Sigmoid colon (tissue), 7 donors: ENCODE data around the gene CDH7. TPM values are rescaled to one million over a fixed set of nuclear protein-coding genes. Genes with fewer than 3 reads are reported as not detected.

Experiments used
- DNase-seq: peaks from one replicate; pipeline ENCODE4 v3.0.0-alpha.2; 2019
- H3K27ac ChIP-seq, 4 donors: fragments of 200-600 bp; sonication (generic); one replicate each; pipeline ENCODE4 v1.5.1; 2016 to 2019; ENCODE audit warnings: mild to moderate bottlenecking in 1 of 4
- H3K27me3 ChIP-seq, 3 donors: fragments of 200-600 bp; sonication (generic); one replicate each; pipeline ENCODE4 v1.5.1; 2019; ENCODE audit warnings: mild to moderate bottlenecking in 1 of 3
- H3K36me3 ChIP-seq, 4 donors: fragments of 200-600 bp; sonication (generic); one replicate each; pipeline ENCODE4 v1.5.1; 2016 to 2019
- H3K4me1 ChIP-seq, 4 donors: fragments of 200-600 bp; sonication (generic); one replicate each; pipeline ENCODE4 v1.5.1; 2017 to 2019
- H3K4me3 ChIP-seq, 4 donors: fragments of 200-600 bp; sonication (generic); one replicate each; pipeline ENCODE4 v1.5.1; 2017 to 2019; ENCODE audit warnings: mild to moderate bottlenecking in 2 of 4, moderate library complexity in 1 of 4
- H3K9me3 ChIP-seq, 4 donors: fragments of 200-600 bp in 3 of 4; sonication (generic) in 3 of 4; one replicate each; pipeline versions ENCODE4 v1.5.1 to v1.6.1; 2013 to 2019
- EP300 ChIP-seq, 4 donors: sonication (generic); formaldehyde crosslinking; IDR thresholded peaks; one replicate each; pipeline ENCODE4 v1.6.1; 2017; ENCODE audit warnings: antibody characterized with exemption in 4 of 4
- POLR2A ChIP-seq, 2 donors: fragments of 450-650 bp; IDR thresholded peaks; one replicate each; pipeline ENCODE4 v1.6.1; 2016; ENCODE audit warnings: antibody characterized with exemption in 2 of 2, mild to moderate bottlenecking in 2 of 2, moderate library complexity in 2 of 2
- POLR2AphosphoS5 ChIP-seq, 4 donors: sonication (generic); formaldehyde crosslinking; IDR thresholded peaks; one replicate each; pipeline ENCODE4 v1.6.1; 2017; ENCODE audit warnings: antibody characterized with exemption in 4 of 4
- WGBS, 2 donors: extraction: QIAGEN DNeasy Blood & Tissue Kit; methylation state at CpG; one replicate each; pipeline ENCODE4 v1.1.7; 2013; 5-methylcytosine and 5-hydroxymethylcytosine counted together
- intact Hi-C: fragments of 100-400 bp; cut with DNase I; formaldehyde crosslinking; loops from one replicate; pipeline ENCODE4 v1.15.1; 2023
- polyA plus RNA-seq, 3 donors: library from polyadenylated mRNA; stranded (reverse); fragments of 200-250 nt; gene quantifications; one replicate each; pipeline ENCODE4 v1.2.3, GENCODE V29; 2013
- total RNA-seq, 4 donors: library from RNA; depleted of rRNA; stranded (reverse); fragments of >200 nt; gene quantifications; one replicate each; pipeline ENCODE4 v1.1.0, GENCODE V29; 2016
- TF ChIP-seq, protein P1 (sequence below), 4 experiments: fragments of 450-650 bp in 3 of 4; fragments of 200-600 bp in 1 of 4; IDR thresholded peaks; one replicate each; pipeline ENCODE4 v1.5.1; 2016 to 2019; ENCODE audit warnings: antibody characterized with exemption in 4 of 4, mild to moderate bottlenecking in 3 of 4, moderate library complexity in 2 of 4
- donor health status: healthy with polysubstance abuse.
- donor health status: Bipolar disorder and iron deficiency.
- donor health status: healthy.

Gene CDH7
- total and polyA plus RNA-seq, 7 donors = 0.01 TPM; not detected in 6

DNA sequence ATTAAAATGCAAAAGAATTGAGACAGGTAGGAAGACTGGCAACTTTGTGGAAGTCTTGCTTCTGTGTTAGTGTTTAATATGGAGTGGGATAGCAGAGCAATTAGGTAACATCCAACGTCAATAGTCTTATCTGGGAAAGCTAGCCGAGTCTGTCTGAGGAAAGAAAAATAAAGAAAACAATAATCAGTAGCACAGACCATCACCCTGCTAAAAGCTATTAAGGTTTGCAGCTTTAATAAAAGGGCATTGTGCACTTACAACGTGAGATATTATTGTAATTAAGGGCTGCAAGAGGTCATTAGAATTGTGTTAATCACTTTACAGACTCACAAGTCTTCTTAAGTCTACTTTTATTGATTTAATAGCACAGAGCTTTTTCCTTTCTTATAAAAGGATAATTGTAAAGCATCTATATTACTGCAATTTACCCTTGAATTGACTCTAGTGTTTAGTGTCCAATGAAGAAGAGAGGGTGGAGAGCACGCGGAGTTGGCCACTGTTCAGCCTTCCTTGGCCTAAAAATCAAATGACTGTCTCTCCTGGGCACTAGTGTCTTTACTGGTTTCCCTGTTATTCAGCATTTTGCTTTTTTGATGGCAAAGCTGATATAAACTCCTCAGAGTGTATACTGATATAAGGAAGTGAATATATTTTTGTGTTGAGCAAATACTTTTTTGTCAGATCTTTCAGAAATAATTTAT is 2.0 kb downstream of the CDH7 start:
- no peak for DNase-seq
- Histone ChIP-seq H3K4me3 (no peak overlapping the region), H3K4me1 (peaks cover 0 to 13% (median 8%) of the 10 kb centered on the region in 4 donors), H3K36me3 (no peaks in the 10 kb centered on the region), H3K27ac (no peak overlapping the region), H3K27me3 (peaks cover 7 to 36% (median 9%) of the 10 kb centered on the region in 3 donors), H3K9me3 (no peaks in the 10 kb centered on the region)
- intact Hi-C loops = no loop called here
- no peak for TF ChIP-seq POLR2A (IDR thresholded peaks at IDR 0.05)
- TF ChIP-seq EP300 (IDR thresholded peaks at IDR 0.05) = no peak
- no peak for TF ChIP-seq POLR2AphosphoS5 (IDR thresholded peaks at IDR 0.05)
- TF ChIP-seq, protein P1, sequence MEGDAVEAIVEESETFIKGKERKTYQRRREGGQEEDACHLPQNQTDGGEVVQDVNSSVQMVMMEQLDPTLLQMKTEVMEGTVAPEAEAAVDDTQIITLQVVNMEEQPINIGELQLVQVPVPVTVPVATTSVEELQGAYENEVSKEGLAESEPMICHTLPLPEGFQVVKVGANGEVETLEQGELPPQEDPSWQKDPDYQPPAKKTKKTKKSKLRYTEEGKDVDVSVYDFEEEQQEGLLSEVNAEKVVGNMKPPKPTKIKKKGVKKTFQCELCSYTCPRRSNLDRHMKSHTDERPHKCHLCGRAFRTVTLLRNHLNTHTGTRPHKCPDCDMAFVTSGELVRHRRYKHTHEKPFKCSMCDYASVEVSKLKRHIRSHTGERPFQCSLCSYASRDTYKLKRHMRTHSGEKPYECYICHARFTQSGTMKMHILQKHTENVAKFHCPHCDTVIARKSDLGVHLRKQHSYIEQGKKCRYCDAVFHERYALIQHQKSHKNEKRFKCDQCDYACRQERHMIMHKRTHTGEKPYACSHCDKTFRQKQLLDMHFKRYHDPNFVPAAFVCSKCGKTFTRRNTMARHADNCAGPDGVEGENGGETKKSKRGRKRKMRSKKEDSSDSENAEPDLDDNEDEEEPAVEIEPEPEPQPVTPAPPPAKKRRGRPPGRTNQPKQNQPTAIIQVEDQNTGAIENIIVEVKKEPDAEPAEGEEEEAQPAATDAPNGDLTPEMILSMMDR (IDR thresholded peaks at IDR 0.05) = no peak
- WGBS, 2 donors = 31 to 65% methylated on average over 5 of the region's 5 CpGs

DNA sequence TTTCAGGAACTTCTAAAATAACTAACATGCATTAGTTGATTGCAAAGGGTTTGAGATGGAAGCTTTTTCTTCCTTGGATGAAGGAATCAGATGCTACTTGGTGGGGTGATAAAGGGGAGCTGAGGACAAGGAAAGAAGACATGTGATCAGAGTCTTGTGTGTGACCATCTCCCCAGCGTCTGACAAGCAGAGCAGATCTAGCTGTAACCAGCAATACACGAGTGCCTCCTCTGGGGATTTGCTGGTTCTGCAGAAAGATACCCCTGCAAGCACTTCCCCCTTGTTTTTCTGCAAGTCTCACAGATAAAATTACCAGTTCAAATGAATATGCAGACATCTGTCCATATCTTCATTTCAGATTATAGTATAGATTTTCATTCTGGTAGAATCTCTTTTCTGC is 2.7 kb downstream of the CDH7 start:
- intact Hi-C loops = no loop called here
- DNase-seq = no peak
- no peak for TF ChIP-seq EP300 (IDR thresholded peaks at IDR 0.05)
- TF ChIP-seq POLR2A (IDR thresholded peaks at IDR 0.05) = no peak
- no peak for TF ChIP-seq POLR2AphosphoS5 (IDR thresholded peaks at IDR 0.05)
- TF ChIP-seq, protein P1 (IDR thresholded peaks at IDR 0.05) = no peak
- H3K36me3 ChIP-seq = no peaks in the 10 kb centered on the region
- 2 to 3% methylated on average over 2 of the region's 2 CpGs for WGBS, 2 donors
- H3K4me1 ChIP-seq = peaks cover 0 to 13% (median 8%) of the 10 kb centered on the region in 4 donors
- peaks cover 7 to 36% (median 9%) of the 10 kb centered on the region in 3 donors for H3K27me3 ChIP-seq
- no peak overlapping the region for H3K4me3 ChIP-seq
- no peaks in the 10 kb centered on the region for H3K9me3 ChIP-seq
- no peak overlapping the region for H3K27ac ChIP-seq

DNA sequence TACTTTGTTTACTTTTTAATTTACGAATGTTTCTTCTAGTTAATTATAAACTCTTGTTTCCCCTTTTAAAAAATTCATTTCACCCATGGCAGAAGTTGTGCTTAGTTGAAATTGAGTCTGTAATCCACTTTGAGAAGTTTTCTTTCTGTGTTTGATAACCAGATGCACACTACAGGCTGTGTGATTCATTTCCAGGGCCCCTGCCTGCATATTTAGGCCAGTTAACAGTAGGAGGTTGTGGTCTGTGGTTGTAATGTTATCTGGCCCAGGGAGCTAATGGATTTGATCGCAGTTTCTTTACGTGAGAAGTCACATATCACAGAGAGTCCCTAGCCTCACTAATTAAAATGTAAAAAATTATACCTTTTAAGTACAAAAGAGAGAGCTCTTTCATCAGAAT is 3.3 kb downstream of the CDH7 start:
- H3K9me3 ChIP-seq = no peaks in the 10 kb centered on the region
- no peak overlapping the region for H3K4me3 ChIP-seq
- no peak overlapping the region for H3K27ac ChIP-seq
- WGBS, 2 donors = 37 to 38% methylated on average over 3 of the region's 3 CpGs
- intact Hi-C loops = no loop called here
- DNase-seq = no peak
- H3K36me3 ChIP-seq = no peaks in the 10 kb centered on the region
- TF ChIP-seq POLR2A (IDR thresholded peaks at IDR 0.05) (no peak), EP300 (IDR thresholded peaks at IDR 0.05) (no peak), POLR2AphosphoS5 (IDR thresholded peaks at IDR 0.05) (no peak)
- TF ChIP-seq, protein P1 (IDR thresholded peaks at IDR 0.05) = no peak
- H3K4me1 ChIP-seq = peaks cover 0 to 13% (median 8%) of the 10 kb centered on the region in 4 donors
- H3K27me3 ChIP-seq = peaks cover 7 to 36% (median 9%) of the 10 kb centered on the region in 3 donors

DNA sequence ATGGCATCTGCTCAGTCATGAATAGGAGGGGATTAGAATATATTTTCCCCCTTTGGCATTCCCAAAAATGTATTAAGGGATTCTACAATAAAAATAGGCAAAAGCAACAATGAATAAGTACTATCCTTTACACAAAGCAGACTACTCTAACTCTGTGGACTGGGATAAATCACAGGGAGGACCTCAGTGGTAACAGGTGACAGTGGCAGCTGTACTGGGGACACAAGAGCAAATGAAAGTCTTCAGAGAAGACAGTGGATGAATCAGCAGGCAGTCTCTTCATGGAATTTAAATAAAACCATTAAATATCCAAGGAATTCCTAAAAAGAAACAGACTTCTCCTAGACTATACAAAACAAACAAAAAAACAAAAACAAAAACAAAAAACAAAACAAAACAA is 4.8 kb downstream of the CDH7 start:
- Histone ChIP-seq H3K9me3 (no peaks in the 10 kb centered on the region), H3K27me3 (peaks cover 4 to 21% (median 6%) of the 10 kb centered on the region in 3 donors), H3K36me3 (no peaks in the 10 kb centered on the region), H3K4me3 (no peak overlapping the region), H3K4me1 (peaks cover 0 to 9% (median 4%) of the 10 kb centered on the region in 4 donors), H3K27ac (no peak overlapping the region)
- TF ChIP-seq EP300 (IDR thresholded peaks at IDR 0.05) = no peak
- no peak for TF ChIP-seq POLR2AphosphoS5 (IDR thresholded peaks at IDR 0.05)
- no peak for TF ChIP-seq POLR2A (IDR thresholded peaks at IDR 0.05)
- TF ChIP-seq, protein P1 (IDR thresholded peaks at IDR 0.05) = no peak
- intact Hi-C loops = no loop called here
- no peak for DNase-seq

DNA sequence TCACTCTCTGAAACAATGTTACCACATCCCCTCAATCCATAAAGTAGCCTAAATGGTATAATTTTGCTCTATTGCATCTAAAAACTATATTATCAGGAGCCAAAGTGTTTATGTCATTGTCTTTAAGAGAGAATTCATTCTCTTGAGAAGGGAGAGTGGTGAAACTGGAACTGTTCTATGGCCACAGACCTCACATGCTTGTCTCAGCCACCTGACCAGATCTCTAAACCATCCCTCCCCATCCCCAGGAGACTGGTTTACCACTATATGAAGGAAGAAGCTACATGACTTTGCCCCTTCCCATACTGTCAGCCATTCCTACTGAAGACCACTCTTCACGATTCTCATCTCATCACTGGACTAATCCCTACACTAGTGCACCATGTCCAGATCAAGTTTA is 9.6 kb downstream of the CDH7 start:
- TF ChIP-seq, protein P1 (IDR thresholded peaks at IDR 0.05) = no peak
- TF ChIP-seq EP300 (IDR thresholded peaks at IDR 0.05) = no peak
- TF ChIP-seq POLR2AphosphoS5 (IDR thresholded peaks at IDR 0.05) = no peak
- no peak for TF ChIP-seq POLR2A (IDR thresholded peaks at IDR 0.05)
- Histone ChIP-seq H3K27me3 (no peaks in the 10 kb centered on the region), H3K9me3 (no peaks in the 10 kb centered on the region), H3K4me1 (no peaks in the 10 kb centered on the region), H3K27ac (no peak overlapping the region), H3K4me3 (no peak overlapping the region), H3K36me3 (no peaks in the 10 kb centered on the region)
- 89% methylated on average over 1 of the region's 1 CpG for WGBS, 2 donors
- intact Hi-C loops = no loop called here
- DNase-seq = no peak
